ENCODE results near the gene DEFB131B.
A peak's percentile ranks its signal among the peaks of the same experiment; 100 is the strongest.
"Not testable (repeated sequence)": the region's sequence is repeated elsewhere in the genome, so short reads cannot be mapped to it uniquely, and the experiment has no call there.

Gene DEFB131B

DNA sequence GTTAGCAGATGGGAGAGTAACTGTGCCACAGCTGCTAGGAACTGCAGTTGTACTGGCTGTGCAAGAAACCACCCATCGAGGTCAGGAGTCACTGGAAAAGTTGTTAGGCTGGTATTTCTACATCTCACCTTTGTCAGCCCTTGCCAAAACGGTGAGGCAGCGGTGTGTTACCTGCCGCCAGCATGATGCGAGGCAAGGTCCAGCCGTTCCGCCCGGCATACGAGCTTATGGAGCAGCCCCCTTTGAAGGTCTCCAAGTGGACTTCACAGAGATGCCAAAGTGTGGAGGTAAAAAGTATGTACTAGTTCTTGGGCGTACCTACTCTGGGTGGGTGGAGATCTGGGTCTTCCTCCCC lies 33.7 kb downstream of the DEFB131B start:
- DNase-seq, result not testable (repeated sequence)

- no peak for DNase-seq
These were observed 35.7 kb downstream of the DEFB131B start for GRCh38 chr11:71913756-71914526.

DNA sequence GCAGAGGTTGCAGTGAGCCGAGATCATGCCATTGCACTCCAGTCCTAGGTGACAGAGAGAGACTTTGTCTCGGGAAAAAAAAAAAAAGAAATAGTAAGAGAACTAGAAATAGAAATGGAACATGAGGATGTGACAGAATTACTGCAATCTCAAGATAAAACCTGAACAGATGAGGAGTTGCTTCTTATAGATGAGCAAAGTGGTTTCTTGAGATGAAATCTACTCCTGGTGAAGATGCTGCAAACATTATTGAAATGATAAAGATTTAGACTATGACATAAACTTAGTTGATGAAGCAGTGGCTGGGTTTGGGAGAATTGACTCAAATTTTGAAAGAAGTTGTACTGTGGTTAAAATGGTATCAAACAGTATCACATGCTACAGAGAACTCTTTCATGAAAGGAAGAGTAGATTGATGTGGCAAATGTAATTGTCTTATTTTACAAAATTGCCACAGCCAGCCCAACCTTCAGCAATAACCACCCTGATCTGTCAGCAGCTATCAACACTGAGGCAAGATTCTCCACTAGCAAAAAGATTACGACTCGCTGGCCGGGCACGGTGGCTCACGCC lies 36.5 kb downstream of the DEFB131B start:
- DNase-seq, result peak; percentile 70

DNA sequence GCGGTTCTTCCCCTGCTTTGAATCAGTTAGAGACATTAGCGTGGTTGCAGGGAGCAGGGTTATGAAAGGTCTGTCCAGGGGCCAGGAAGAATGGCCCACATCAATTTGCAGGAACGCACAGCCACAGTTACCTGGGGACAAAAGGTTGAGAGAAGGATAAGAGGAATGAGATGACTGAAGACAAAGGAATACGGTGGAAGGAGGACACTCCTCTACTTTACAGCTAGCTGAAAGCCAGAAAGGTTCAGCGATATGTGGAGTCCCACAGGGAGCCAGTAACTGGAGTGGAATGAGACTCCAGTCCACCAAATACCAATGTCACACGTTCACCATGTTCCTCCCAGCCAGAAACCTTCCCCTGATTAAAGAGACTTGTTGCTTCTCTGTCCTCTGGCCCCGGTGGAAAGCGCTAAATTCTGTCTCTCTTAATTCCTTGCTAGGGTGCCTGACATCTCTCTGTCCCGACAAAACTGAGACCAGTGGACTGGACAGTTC lies 39.4 kb downstream of the DEFB131B start:
- no peak for DNase-seq

GRCh38 chr11:71927820-71928736 lies 49.8 kb downstream of the DEFB131B start, which contains the start of gene XNDC1N:
Gene XNDC1N, minus strand, starts transcription at chr11:71928594. Its CDS starts 5,241 bp downstream, at chr11:71923353.
- DNase-seq, result peak; percentile 87

GRCh38 chr11:71928737-71929443 lies 50.6 kb downstream of the DEFB131B start, which contains the start of gene RNF121:
Gene RNF121, plus strand, starts transcription at chr11:71929046. Its CDS starts 16 bp downstream, at chr11:71929062.
- peak; percentile 99 for DNase-seq

- DNase-seq, result no peak
These were observed 51.2 kb downstream of the DEFB131B start for GRCh38 chr11:71929491-71929890.

DNA sequence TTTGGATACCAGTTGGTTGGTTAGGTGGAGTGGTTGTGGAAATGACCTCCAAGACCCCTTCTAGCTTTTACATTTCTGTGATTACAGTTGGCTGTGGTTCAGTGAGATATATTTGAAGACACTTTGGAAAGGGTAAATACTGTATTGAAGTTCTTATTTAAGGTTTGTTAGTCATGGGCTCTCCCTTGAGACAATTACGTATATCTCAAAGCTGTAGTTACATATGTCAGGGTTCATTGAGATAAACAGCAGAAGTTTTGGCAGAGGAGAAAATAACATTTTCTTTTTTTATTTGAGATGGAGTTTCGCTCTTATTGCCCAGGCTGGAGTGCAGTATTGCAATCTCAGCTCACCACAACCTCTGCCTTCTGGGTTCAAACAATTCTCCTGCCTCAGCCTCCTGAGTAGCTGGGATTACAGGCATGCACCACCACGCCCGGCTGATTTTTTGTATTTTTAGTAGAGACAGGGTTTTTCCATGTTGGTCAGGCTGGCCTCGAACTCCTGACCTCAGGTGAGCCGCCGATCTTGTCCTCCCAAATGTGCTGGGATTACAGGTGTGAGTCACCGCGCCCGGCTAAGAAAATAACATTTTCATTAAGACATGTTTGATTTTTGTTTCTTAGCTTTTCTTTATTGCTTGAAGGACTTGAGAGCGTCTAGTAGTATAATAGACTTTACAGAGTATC lies 52.4 kb downstream of the DEFB131B start:
- no peak for DNase-seq

DNA sequence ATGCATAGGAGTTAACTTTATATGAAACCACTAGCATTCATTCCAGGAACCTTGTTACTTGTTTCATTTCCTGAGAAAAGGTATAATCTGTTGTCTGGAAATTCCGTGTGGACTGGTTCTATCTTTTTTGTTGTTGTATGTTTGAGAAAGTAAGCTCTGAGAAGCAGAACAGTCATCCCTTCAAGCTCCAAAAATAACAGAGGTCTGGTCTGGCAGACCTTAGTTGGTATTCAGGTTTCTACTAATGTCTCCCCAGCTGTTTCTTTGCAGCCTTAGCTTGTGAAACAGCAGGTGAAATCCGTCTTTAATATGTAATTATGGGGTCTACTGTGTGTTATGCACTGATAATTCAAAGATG lies 53.0 kb downstream of the DEFB131B start:
- DNase-seq, result peak; percentile 28

DNA sequence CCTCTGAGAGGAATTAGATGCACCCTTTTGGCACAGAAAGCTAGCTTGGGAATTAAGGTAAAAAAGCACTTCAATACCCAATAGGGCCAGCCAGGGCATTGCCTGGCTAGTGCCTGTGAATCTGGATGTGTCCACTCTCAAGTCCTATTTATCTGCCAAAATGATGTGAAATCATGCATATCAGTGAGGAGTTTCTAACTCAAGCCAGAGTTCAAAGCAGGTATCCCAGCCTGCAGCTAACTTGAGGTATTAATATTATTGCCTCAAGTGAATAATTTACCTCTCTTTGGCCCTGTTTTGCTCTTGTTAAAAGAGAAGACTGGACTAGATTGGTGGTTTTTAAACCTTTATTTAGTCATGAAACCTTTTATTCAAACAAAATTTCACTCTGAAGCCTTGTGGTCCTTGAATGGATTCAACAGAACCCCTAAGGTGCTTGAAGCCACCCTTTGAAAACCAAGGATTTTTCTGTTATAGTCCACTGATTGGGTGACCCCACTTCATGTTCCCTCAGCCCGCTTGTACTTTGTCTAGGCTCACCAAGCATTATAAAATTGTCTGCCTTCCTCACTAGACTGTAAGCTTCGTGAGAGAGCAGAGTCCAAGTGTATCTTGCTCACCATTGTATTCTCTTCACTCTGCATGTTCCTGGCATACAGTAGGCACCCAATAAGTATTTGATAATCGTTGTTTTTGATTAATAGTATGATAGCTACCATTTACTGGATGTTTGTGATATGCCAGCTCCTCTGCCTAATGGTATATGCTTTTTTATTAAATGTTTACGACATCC lies 55.1 kb downstream of the DEFB131B start:
- DNase-seq, result no peak

Measured in activated CD4-positive, alpha-beta T cell treated with anti-CD3 and anti-CD28 coated beads, Interleukin-2, Interleukin-6, amounts not matched to agents 100 ng/mL and 50 ng/mL, durations not matched to agents 16 hours and 8 hours (primary cell).